ENCODE measurements around the gene TRIM26.
"Not testable (repeated sequence)": the region's sequence is repeated elsewhere in the genome, so short reads cannot be mapped to it uniquely, and the experiment has no call there.

The TRIM26 gene

DNA sequence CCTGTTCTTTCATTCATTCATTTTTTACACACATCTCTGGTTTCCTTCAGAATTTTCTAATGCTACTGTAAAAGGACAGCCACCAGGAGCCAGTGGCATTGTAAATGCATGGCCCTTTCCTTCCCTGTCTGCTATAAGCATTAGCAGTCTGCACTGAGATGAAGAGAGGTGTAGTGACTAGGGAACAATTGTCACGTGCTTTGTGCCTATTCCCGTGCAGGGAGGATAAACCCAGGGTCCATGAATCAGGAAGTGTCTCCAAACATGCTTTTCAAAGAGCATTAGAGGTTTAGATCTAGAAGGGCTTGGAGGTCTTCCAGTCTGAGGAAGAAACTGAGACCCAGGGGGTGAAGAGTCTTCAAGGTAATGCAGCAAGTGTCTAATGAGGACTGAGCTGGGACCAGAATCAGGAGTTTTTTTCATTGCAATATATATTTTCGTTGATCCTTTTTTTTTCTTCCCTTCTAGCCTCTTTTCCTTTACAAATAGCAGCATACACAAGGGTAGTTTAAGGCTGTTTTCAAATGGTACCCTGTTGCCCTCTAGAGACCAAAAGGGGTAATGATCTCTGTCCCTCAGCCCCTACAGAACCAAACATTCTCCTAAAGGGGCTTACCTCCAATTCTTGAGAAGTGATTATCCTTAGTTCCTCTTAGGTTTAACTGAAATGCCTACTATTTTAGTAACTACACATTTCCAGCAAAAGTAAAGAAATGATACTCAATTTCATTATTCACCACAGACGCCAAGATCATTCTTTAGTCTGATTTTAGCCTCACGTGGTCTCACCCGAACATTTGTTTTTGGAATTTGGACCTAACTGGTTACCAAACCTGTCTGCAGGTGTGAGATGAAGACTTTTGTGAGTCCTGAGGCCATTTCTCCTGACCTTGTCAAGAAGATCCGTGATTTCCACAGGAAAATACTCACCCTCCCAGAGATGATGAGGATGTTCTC lies 43.3 kb downstream of the TRIM26 start:
- no peak for DNase-seq

DNA sequence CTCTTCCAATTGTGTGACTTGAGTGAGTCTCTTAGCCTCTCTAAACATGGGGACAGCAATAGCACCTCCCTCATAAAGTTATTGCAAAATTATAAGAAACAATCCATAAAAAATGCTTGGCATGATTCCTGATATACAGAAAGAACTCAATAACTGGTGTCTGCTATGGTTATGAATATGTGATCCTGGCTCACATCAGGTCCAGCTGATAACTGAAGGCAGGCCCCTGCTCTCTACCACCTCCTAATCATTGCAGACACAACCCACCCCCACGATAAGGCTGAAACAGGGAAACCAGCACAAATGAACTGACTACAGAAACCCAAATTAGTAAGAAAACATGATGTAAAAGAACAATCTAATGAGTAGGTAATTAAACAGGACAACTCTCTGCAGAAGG lies 44.5 kb downstream of the TRIM26 start:
- no peak for DNase-seq

DNA sequence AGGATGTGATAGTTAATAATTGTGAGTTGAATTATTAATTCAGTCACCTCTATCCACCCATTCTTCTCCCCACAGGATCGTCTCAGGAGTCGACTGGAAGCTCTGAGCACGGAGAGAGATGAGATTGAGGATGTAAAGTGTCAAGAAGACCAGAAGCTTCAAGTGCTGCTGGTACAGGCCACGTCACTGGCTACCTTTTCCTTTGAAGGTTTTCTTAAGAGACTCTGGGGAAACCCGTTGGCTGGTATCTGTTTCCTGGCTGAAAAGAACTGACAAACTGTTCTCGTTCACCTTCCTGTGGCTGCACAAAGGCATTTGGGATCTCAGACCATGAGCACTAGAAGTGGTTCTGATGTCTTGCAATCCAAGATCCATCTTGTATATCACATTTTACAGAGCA lies 46.1 kb downstream of the TRIM26 start:
- DNase-seq, result peak; percentile 45

DNA sequence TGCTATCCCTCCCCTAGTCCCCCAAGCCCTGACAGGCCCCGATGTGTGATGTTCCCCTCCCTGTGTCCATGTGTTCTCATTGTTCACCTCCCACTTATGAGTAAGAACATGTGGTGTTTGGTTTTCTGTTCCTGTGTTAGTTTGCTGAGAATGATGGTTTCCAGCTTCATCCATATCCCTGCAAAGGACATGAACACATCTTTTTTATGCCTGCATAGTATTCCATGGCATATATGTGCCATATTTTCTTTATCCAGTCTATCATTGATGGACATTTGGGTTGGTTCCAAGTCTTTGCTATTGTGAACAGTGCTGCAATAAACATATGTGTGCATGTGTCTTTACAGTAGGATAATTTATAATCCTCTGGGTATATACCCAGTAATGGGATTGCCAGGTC lies 48.0 kb downstream of the TRIM26 start:
- not testable (repeated sequence) for DNase-seq

DNA sequence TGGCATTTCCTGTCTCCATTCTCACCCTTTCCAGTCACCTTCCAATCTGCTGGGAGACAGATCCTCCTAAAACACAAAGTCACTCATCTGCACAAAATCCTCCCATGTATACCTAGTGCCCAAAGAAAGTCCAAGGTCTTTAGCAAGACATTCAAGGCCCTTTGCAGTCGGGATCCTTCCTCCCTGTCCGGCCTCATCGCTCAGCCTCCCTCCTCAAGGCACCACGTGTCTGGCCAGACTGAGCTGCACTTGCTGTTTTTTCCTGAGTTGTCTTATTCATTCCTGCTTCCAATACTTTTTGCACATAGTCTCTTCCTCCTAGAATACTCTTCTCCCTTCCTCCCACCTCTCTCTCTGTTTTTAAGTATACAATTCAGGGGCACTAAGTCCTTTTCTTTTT lies 48.5 kb downstream of the TRIM26 start:
- no peak for DNase-seq

DNA sequence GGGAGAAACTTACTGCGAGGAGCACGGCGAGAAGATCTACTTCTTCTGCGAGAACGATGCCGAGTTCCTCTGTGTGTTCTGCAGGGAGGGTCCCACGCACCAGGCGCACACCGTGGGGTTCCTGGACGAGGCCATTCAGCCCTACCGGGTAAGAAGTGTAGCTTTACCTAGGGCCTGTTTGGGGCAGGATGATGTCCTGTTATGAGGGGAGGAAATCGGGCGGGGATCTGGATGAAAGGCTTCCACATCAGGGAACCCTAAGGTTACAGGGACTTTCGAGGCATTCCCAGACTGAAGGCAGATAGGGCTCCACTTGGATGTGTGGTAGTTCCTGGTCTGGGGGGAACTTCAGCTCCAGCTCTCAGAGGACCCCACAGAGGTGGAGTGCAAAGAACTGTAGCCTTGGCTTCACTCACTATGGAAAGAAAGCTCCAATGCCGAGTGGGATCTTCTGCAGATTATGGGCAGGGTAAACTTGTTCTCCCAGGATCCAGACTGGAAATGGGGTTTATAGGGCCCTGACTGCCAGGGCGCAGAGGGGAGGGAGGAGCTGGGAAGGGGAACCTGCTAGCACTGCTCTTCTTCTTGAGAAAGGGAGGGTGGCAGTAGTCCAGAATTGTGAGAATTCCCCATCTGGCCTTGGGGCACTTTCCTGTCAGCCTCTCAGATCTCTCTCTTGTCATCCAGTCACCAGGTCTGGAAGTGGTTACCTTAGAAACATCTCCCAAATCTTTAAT lies 49.1 kb downstream of the TRIM26 start:
- DNase-seq, result no peak

DNA sequence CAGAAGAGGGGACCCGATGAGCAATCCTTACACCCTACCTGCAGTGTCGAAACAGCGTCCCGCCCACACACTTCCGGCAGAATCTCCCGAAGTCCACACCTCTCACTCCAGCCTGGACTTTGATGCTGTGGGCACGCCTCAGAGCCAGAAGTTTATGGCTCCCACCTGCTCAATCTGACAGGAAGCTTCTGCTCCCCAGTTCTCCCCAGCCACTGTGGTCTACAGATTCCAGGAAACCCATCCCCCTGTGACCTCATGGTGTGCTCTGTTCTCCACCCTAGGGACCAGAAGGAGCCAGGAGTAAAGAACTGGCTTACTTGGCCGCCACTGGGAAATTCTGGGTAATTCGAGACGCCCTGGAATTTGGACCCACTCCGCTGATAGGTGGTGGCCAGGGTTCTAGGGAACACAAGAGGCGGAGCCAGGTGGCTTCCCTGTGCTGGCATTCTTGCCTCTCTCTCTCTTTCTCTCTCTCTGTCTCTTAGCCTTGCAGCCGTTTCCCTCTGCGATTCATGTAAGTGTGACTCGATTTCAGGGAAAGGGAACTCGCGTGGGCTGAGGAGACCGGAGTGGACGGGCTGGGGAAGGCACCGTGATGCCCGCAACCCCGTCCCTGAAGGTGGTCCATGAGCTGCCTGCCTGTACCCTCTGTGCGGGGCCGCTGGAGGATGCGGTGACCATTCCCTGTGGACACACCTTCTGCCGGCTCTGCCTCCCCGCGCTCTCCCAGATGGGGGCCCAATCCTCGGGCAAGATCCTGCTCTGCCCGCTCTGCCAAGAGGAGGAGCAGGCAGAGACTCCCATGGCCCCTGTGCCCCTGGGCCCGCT lies 49.9 kb downstream of the TRIM26 start, which contains the start of gene TRIM15:
TRIM15 (plus strand) TSS at position 457 of the 828 bp plus-strand sequence; CDS start at position 596, 139 bp downstream.
- DNase-seq, result peak; percentile 79

DNA sequence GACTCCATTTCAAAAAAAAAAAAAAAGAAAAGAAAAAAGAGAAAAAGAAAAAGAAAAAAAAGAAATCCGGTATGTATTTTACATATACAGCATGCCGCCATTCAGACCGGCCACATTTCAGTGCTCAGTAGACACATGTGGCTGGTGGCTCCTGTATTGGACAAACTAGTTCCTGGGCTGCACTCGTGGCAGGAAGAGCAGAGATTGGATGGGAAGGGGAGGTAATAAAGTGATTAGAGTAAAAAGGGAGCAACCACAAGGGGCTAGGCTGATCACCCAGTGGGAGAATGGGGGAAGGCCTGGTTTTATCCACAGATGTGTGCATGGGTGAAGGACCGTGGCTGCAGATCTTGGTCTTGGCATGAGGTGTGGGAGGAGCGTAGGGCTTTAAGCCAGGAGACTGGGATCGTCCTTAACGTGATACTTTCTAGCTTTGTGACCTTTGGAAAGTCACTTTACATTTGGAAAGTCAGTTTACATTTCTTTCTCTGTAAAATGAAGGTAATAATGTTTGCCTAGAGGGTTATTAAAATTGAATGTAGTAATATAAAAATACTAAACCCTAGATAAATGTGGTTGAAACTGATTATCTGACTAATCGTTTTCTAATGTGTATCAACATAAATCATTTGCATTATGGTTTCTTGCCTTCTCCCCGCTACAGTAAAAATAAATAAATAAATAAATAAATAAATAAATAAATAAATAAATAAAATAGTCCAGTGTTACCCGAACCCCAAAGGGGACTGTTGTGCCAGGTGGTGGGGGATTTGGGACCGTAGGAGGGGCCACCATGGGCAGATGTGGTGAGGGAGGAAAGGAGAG lies 50.7 kb downstream of the TRIM26 start:
- DNase-seq, result no peak

DNA sequence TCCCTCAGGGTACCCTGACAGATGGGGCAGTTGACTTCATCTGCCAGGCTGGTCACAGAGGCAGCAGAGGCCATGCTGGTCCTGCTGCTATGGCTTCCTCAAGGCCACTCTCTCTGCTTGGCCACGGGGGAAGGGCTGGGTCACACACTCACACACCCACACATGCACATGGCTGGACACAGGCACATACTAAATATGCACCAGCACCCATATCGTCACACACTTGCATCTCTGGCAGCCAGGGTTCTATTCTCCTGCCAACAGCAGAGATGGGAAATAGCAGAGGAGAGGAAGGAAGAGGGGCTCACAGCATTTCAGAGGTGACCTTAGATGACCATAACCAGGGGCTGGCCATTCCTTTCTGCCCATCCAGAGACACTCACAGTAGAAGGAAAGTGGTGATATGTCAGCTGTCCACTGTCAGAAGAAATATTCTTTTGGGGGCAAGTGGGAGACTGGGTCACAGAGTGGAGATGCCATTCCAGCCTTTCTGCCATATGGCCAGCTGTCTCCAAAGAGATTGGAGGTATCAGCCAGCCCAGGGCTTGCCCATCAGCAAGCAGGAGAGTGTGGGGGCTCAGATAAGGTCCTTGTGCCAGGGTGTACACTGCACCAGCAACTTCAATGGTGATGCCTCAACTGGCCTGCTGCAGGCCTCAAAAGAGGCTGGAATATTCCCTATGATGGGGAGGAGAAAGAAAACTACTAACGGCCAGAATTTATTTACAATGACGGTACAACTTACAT lies 52.2 kb downstream of the TRIM26 start, which contains the start of gene TRIM10:
TRIM10 (minus strand) TSS at position 427 of the 747 bp plus-strand sequence; CDS start at position 74, 353 bp downstream.
- DNase-seq, result no peak

DNA sequence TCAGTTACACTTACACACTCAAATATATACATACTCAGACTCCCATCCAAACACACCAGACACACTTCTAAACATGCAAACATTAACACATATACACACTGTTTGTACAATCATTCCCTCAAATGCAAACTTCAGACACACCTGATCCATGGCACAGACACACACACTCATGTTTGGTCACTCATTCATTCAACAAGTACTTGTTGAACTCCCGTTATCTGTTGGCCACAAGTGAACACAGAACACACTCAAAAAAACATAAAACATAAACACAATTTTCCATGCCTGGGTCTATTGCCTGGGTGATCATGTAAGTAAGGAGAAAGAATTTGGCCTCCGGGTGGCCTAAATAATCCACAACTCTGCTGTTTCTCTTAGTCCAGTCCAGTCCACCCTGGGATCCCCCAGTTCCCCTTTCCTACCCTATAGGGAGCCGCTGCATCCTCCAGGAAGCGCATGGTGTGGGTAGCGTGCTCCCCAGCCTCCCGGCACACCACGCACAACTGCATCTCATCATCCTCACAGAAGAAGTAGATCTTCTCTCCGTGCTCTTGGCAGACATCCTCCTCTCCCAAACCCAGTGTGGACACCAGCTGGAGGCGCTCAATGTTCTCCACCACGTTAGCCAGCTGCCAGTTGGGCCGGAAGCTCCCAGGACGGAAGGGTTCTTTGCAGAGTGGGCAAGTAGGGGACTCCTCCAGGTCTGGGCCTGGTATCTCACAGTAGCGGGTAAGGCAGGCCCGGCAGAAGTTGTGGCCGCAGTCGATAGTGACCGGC lies 53.0 kb downstream of the TRIM26 start:
- DNase-seq, result no peak

DNA sequence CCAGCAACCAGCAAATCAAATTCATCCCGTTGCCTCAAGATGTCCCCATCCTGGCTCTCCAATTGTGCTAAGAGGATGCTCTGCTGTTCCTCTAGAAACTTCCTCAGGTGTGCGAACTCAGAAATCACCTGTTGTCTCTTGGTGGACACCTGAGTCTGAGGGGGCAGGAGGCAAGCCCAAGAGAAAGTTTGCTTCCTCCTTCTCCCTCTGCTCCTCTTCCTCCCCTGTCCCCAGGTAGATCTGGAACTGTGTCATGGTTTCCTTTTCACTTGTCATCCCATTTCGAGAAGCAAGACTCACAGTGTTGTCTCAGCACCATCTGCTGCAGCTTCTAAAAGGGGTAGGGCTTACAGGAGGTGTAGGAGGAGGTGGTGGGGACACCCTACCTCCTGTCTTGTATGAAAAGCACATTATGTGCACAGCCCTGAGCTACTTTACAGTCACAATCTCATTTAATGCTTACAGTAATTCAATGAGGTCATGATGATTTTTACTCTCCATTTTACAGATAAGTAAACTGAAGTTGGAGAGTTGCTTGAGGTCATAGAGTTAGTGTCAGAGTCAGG lies 54.6 kb downstream of the TRIM26 start:
- DNase-seq, result no peak

DNA sequence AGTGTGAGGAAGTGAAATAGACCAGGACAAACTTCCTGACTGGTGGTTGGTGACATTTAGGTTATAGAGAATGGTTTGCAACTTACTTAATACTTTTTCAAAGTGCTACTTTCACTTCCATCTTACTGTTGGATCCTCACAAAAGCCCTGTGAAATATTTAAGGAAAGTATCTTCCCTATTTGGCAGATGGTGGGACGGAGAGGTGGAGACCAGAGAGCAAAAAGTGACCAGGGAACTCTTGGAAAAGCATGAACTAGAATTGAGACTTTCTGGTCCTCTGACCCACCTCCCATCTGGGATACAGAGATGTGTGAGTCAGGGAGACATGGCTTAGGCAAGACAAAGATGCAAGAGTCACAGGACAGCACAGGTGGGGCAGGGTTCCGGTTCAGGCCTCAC lies 55.2 kb downstream of the TRIM26 start:
- no peak for DNase-seq

DNA sequence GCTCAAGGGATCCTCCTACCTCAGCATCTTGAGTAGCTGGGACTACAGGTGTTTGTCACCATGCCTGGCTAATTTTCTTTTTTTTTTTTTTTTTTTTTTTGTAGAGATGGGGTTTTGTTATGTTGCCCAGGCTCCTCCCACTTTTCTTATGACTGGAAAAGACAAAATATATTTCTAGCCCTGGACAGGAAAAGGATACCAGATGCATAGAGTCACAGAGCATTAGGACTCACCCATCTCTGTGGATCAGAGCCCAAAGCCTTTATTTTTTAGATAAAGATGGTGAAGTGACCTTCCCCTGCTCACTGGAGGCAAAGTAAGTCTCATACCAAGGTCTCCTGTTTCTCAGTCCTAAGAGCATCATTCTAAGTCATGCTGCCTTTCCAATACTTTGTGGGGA lies 55.6 kb downstream of the TRIM26 start:
- no peak for DNase-seq

DNA sequence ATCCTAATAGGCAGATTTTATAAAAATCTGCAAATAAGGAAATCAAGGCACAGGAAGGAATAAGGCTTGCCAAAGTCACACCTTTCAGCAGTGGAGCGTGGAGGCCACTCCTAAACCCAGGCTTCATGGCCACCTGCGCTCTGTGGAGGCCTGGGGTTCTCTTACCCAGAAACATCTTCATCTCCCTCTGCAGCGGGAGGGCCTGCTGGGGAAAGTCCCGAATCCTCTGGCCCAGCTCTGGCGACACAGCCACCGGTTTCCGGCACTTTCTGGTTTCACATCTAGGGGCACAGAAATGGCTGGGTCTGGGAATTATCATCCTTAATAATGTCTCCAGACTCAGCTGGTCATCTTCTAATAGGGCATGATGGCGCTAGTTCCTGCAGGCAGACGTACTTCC lies 56.4 kb downstream of the TRIM26 start:
- DNase-seq, result no peak

DNA sequence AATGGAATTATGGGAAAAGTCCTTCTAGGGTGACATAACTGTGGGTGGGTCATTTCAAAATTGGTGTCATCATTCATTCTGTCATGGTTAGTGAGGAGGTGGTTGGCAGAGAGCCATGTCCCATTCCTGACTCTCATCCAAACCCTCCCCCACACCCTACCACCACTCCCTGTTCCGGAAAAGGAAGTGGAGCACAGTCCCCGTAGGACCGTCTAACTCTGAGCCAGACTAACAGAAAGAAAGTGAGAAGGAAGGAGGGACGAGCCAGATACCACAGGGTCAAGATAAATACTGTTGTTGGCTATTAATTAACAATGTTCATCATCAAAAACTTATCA lies 57.0 kb downstream of the TRIM26 start:
- no peak for DNase-seq

DNA sequence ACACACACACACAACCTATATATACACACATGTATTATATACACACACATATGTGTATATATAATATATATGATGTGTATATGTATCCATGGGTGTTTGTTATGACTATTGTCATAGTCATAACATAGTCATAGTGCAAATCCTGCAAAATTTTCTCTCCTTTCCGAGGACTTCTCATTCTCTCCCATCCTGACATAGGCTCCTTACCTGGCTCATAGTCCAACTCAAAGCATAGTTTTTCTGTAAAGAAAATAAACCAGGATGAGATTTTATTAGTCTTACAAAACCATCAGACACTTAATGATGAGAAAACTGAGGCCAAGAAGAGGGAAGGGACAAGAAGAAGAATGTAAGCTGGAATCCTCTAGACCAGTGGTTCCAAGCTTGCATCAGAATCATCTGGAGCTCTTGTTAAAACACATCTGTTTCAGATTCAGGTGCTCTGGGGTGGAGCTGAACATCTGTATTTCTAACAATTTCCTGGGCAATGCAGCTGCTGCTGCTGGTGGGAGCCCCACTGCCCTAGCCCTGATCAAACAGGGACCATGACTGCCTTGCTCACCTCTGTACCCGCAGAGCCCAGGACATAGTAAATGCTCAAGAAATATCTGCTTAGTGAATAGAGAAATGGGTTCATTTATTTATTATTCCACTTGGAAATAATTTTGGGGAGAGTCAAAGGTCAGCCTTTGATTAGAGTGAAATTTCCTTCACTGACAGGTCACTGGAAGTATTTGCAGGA lies 57.5 kb downstream of the TRIM26 start:
- no peak for DNase-seq

DNA sequence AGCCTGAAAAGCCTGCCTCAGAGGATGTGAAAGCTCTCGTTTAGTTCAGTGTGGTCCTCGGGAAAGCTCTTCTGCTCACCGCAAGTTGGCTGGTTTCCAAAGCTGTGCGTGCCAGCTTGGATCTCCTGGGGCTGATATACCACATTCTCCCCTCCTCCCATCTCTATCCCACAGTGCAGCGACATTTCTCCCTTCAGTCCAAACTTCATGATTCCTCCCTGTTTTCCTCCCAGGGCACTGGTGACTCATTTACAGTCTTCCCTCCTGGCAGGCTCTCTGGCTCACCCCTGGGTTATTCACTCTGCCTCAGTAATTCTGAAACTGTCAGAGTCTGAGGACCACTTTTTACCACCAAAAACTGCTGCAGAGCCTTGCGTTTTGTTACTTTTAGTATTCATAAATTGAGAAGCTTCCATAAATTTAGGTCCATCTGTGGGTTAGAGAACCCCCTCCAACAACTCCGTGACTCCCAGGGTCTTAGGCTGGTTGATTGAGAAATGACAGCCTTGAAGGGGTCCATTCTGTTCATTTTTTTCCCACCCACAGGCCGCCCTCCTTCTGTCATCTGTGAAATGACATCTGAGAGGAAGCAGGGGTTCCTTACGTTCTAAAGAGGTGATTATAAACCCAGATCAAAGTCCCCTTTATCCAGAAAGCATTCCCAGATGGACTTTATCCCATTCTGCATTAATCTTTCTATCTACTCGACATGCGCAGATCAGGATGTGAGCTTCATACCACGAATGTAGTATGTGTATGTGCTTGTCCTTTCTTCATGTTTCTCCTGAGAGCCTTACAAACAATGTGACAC lies 58.3 kb downstream of the TRIM26 start:
- DNase-seq, result no peak

DNA sequence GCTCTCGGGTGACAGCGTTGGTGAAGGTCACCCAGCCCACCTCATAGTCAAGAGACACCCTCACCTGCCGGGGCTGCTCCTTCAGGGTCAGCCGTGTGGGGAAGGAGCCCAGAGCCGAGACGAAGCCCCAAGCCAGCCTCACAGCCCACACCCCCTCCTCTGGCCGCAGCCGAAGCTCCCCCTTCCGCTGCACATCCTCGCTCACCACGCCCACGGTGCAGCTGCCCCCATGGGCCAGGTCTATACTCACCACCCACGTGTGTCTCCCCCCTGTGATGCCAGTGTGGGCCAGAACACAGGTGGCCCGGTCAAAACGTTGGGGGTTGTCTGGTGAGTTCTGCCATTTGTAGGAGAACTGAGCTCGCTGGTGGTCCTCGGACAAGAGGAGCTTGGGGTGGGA lies 59.1 kb downstream of the TRIM26 start:
- no peak for DNase-seq

Measured in stimulated activated CD8-positive, alpha-beta memory T cell treated with anti-CD3 and anti-CD28 coated beads, Interleukin-4, amount 100 ng/mL, for 48 hours (primary cell).